K562 (cell line): Measurements from ENCODE around the gene BCAS3. TPM values are rescaled to one million over a fixed set of nuclear protein-coding genes. Genes with fewer than 3 reads are reported as not detected.

Source experiments
- ARNT ChIP-seq, 2 experiments: fragments of 450-650 bp; IDR thresholded peaks; 2 replicates each; pipeline ENCODE4 v1.6.1; 2016; ENCODE audit warnings: mild to moderate bottlenecking in 1 of 2
- DNMT1 ChIP-seq: fragments of 450-650 bp; IDR thresholded peaks from 2 replicates; pipeline ENCODE4 v1.6.1; 2016; ENCODE audit warnings: antibody characterized with exemption, mild to moderate bottlenecking
- ESRRA ChIP-seq: fragments of 450-650 bp; IDR thresholded peaks from 2 replicates; pipeline ENCODE4 v1.6.1; 2014; ENCODE audit warnings: low read depth, mild to moderate bottlenecking, moderate library complexity, borderline replicate concordance
- FOXJ3 ChIP-seq: sonication (generic); formaldehyde crosslinking; IDR thresholded peaks from 2 replicates; pipeline ENCODE4 v1.4.0; 2020; ENCODE audit warnings: mild to moderate bottlenecking, missing genetic modification reagents
- HDAC2 ChIP-seq: fragments of 450-650 bp; IDR thresholded peaks from 2 replicates; pipeline ENCODE4 v1.6.1; 2016; ENCODE audit warnings: mild to moderate bottlenecking
- HDAC6 ChIP-seq: IDR thresholded peaks from 2 replicates; pipeline ENCODE4 v1.6.1; 2012; ENCODE audit warnings: low read depth, mild to moderate bottlenecking, control low read depth, inconsistent platforms, low read length, moderate library complexity
- HMG20A ChIP-seq: fragments of 450-650 bp; formaldehyde crosslinking; conservative IDR thresholded peaks from 2 replicates; pipeline ENCODE4 v1.4.0; 2020; ENCODE audit warnings: mild to moderate bottlenecking, mixed read lengths
- MTA1 ChIP-seq: fragments of 450-650 bp; IDR thresholded peaks from 2 replicates; pipeline ENCODE4 v1.6.1; 2017; ENCODE audit warnings: borderline replicate concordance
- NCOA1 ChIP-seq: fragments of 450-650 bp; IDR thresholded peaks from 2 replicates; pipeline ENCODE4 v1.6.1; 2016; ENCODE audit warnings: low read depth
- PRPF4 ChIP-seq: fragments of 200-400 bp; formaldehyde crosslinking; IDR thresholded peaks from one replicate; pipeline ENCODE4 v1.6.1; 2017; ENCODE audit warnings: low read length, low read depth, mild to moderate bottlenecking; ENCODE audit not compliant: insufficient read depth, poor library complexity, severe bottlenecking
- RBM22 ChIP-seq: fragments of 200-400 bp; formaldehyde crosslinking; IDR thresholded peaks from 2 replicates; pipeline ENCODE4 v1.6.1; 2018; ENCODE audit warnings: low read length, low read depth; ENCODE audit not compliant: poor library complexity, severe bottlenecking
- RCOR1 ChIP-seq, 2 experiments: IDR thresholded peaks; 2 replicates each; pipeline ENCODE4 v1.6.1; 2012; ENCODE audit warnings: low read depth in 2 of 2, low read length in 2 of 2, borderline replicate concordance in 1 of 2, improper control_type of control experiment in 1 of 2
- RFX7 ChIP-seq: fragments of 250-450 bp; sonication (Bioruptor Pico); IDR thresholded peaks from 2 replicates; pipeline ENCODE4 v1.5.1; 2021; ENCODE audit warnings: mild to moderate bottlenecking
- RUNX1 ChIP-seq: sonication (generic); IDR thresholded peaks from 2 replicates; pipeline ENCODE4 v1.6.1; 2016; ENCODE audit warnings: antibody characterized with exemption, low read depth
- SLC30A9 ChIP-seq: fragments of 250-450 bp; sonication (Bioruptor Pico); IDR thresholded peaks from 2 replicates; pipeline ENCODE4 v1.8.0; 2022; ENCODE audit warnings: mild to moderate bottlenecking, moderate library complexity
- XRCC3 ChIP-seq: fragments of 450-650 bp; IDR thresholded peaks from 2 replicates; pipeline ENCODE4 v1.6.1; 2017; ENCODE audit warnings: mild to moderate bottlenecking, moderate library complexity
- ZNF124 ChIP-seq: sonication (generic); formaldehyde crosslinking; IDR thresholded peaks from 2 replicates; pipeline ENCODE4 v1.8.1; 2022; ENCODE audit warnings: missing genetic modification reagents
- ZNF24 ChIP-seq: fragments of 450-650 bp; IDR thresholded peaks from 2 replicates; pipeline ENCODE4 v1.6.1; 2016
- ZNF644 ChIP-seq: fragments of 200-800 bp; sonication (Bioruptor generic); IDR thresholded peaks from 2 replicates; pipeline ENCODE4 v1.6.1; 2016; ENCODE audit warnings: low read depth, missing genetic modification characterization, missing compliant biosample characterization
- polyA plus RNA-seq, 8 experiments: library from polyadenylated mRNA; depleted of rRNA in 4 of 8; stranded (reverse) in 5 of 8; unstranded in 3 of 8; fragments of >200 nt; fragmentation: Nextera tagmentation in 2 of 8; fragmentation: Illumina TruSeq in 1 of 8; extraction: Ambion mirVana in 2 of 8; extraction: Trizol in 1 of 8; gene quantifications; 2 replicates each; pipeline versions ENCODE4 v1.2.1 to v1.2.3, GENCODE V29; 2011 to 2014; ENCODE audit warnings: inconsistent platforms in 1 of 8, missing spikeins in 1 of 8
- total RNA-seq, 7 experiments: library from RNA; depleted of rRNA in 6 of 7; stranded (reverse); fragments of >200 nt in 6 of 7; fragmentation: Illumina TruSeq in 2 of 7; extraction: Trizol in 2 of 7; gene quantifications; 2 replicates each; pipeline versions ENCODE4 v1.2.1 to v1.2.3, GENCODE V29; 2011 to 2021; ENCODE audit warnings: low replicate concordance in 1 of 7
- TF ChIP-seq, protein P1 (sequence below), 2 experiments: fragments of 450-650 bp; IDR thresholded peaks; 2 replicates each; pipeline ENCODE4 v1.6.1; 2018; ENCODE audit warnings: mild to moderate bottlenecking in 2 of 2, low read depth in 1 of 2; ENCODE audit not compliant: partially characterized antibody in 2 of 2
- TF ChIP-seq, protein P2 (sequence below), 3 experiments: fragments of 200-800 bp in 1 of 3; fragments of 250-450 bp in 1 of 3; fragments of 450-650 bp in 1 of 3; sonication (Bioruptor Pico) in 1 of 3; sonication (Bioruptor generic) in 1 of 3; formaldehyde crosslinking in 1 of 3; IDR thresholded peaks; 2 replicates each; pipeline versions ENCODE4 v1.6.1 to v1.8.0; 2016 to 2022; ENCODE audit warnings: mild to moderate bottlenecking in 2 of 3, missing genetic modification characterization in 2 of 3, missing compliant biosample characterization in 1 of 3, moderate library complexity in 1 of 3

The BCAS3 gene
- total and polyA plus RNA-seq, 9 of the 15 experiments (the other 6 are each of a cell fraction or from before 2014, with no cell fraction given), result 1.9 to 5.5 (median 3.5) TPM

DNA sequence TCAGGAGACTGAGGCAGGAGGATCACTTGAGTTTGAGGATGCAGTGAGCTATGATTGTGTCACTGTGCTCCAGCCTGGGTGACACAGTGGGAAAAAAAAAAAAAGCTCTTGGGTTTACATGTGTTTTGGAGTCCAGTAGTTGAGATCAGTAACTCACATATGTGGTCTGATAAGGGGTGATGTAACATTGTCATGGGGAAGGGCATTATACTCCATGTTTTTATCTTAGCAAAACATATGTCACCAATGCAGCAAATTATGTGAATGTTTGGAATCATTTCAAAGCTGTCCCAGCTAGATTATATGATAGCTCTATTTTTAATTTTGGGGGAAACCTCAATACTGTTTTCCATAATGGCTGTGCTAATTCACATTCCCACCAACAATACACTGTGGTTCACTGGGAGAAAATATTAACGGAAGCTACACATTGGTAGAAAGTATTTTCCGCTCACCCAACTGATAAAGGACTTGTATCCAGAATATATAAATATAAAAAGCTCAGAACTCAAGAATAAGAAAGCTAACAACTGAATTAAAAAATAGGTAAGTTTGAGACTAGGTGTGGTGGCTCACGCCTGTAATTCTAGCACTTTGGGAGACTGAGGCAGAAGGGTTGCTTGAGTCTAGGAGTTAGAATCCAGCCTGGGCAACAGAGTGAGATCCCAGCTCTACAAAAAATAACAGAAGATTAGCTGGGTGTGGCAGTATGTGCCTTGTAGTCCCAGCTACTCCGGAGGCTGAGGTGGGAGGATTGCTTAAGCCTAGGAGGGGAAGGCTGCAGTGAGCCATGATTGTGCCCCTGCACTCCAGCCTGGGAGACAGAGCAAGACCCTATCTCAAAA is 497.9 kb downstream of the BCAS3 start (continued):
- TF ChIP-seq HMG20A (no peak), ZNF24 (peak; percentile 56; the same call in 1 of the 2 replicates), DNMT1 (no peak), RCOR1 (IDR thresholded peaks at IDR 0.05; ENCODE audit: borderline replicate concordance in 1 of 2, low read depth in 2 of 2, low read length in 2 of 2) (peak in 1 of 2 experiments; percentile 83; a peak in 2 of 4 replicates), ARNT (IDR thresholded peaks at IDR 0.05) (peak; percentile 60 to 89; a peak in 3 of 4 replicates), MTA1 (peak; percentile 71), ZNF124 (no peak), RFX7 (CRISPR knock-in tag) (no peak), XRCC3 (no peak), NCOA1 (peak; percentile 82), PRPF4 (no peak), ESRRA (no peak; the same call in 1 of the 2 replicates), RUNX1 (no peak), SLC30A9 (no peak), FOXJ3 (CRISPR knock-in tag) (no peak), RBM22 (no peak), ZNF644 (tag) (peak; percentile 89), HDAC2 (peak; percentile 78; the same call in 1 of the 2 replicates), HDAC6 (no peak)
- TF ChIP-seq, protein P1, sequence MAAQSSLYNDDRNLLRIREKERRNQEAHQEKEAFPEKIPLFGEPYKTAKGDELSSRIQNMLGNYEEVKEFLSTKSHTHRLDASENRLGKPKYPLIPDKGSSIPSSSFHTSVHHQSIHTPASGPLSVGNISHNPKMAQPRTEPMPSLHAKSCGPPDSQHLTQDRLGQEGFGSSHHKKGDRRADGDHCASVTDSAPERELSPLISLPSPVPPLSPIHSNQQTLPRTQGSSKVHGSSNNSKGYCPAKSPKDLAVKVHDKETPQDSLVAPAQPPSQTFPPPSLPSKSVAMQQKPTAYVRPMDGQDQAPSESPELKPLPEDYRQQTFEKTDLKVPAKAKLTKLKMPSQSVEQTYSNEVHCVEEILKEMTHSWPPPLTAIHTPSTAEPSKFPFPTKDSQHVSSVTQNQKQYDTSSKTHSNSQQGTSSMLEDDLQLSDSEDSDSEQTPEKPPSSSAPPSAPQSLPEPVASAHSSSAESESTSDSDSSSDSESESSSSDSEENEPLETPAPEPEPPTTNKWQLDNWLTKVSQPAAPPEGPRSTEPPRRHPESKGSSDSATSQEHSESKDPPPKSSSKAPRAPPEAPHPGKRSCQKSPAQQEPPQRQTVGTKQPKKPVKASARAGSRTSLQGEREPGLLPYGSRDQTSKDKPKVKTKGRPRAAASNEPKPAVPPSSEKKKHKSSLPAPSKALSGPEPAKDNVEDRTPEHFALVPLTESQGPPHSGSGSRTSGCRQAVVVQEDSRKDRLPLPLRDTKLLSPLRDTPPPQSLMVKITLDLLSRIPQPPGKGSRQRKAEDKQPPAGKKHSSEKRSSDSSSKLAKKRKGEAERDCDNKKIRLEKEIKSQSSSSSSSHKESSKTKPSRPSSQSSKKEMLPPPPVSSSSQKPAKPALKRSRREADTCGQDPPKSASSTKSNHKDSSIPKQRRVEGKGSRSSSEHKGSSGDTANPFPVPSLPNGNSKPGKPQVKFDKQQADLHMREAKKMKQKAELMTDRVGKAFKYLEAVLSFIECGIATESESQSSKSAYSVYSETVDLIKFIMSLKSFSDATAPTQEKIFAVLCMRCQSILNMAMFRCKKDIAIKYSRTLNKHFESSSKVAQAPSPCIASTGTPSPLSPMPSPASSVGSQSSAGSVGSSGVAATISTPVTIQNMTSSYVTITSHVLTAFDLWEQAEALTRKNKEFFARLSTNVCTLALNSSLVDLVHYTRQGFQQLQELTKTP (IDR thresholded peaks at IDR 0.05; ENCODE audit: low read depth in 1 of 2, partially characterized antibody in 2 of 2), result peak; percentile 44 to 79
- TF ChIP-seq, protein P2, sequence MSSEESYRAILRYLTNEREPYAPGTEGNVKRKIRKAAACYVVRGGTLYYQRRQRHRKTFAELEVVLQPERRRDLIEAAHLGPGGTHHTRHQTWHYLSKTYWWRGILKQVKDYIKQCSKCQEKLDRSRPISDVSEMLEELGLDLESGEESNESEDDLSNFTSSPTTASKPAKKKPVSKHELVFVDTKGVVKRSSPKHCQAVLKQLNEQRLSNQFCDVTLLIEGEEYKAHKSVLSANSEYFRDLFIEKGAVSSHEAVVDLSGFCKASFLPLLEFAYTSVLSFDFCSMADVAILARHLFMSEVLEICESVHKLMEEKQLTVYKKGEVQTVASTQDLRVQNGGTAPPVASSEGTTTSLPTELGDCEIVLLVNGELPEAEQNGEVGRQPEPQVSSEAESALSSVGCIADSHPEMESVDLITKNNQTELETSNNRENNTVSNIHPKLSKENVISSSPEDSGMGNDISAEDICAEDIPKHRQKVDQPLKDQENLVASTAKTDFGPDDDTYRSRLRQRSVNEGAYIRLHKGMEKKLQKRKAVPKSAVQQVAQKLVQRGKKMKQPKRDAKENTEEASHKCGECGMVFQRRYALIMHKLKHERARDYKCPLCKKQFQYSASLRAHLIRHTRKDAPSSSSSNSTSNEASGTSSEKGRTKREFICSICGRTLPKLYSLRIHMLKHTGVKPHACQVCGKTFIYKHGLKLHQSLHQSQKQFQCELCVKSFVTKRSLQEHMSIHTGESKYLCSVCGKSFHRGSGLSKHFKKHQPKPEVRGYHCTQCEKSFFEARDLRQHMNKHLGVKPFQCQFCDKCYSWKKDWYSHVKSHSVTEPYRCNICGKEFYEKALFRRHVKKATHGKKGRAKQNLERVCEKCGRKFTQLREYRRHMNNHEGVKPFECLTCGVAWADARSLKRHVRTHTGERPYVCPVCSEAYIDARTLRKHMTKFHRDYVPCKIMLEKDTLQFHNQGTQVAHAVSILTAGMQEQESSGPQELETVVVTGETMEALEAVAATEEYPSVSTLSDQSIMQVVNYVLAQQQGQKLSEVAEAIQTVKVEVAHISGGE (CRISPR knock-in tag; IDR thresholded peaks at IDR 0.05), result peak in 1 of 3 experiments; percentile 66; a peak in 2 of 6 replicates
